GM18499 (cell line): Measurements from ENCODE around the gene AIM2.
"Not testable (repeated sequence)": the region's sequence is repeated elsewhere in the genome, so short reads cannot be mapped to it uniquely, and the experiment has no call there.

ENCODE experiments used
- ATAC-seq: cut with Tn5 transposase; IDR thresholded peaks from one replicate; pipeline ENCODE4 v1.9.1; 2021; ENCODE audit warnings: moderate number of reproducible peaks; ENCODE audit not compliant: insufficient read depth, unreplicated experiment

AIM2 gene

DNA sequence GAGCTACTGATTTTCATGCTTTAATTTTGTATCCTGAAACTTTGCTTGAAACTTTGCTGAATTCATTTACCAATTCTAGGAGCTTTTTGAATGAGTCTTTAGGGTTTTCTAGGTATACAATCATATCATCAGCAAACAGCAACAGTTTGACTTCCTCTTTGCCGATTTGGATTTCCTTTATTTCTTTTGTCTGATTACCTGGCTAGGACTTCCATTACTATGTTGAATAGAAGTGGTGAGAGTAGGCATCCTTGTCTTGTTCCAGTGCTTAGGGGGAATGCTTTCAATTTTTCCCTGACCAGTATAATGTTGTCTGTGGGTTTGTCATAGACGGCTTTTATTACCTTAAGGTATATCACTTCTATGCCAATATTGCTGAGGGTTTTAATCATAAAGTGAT lies 49.7 kb downstream of the AIM2 start:
- not testable (repeated sequence) for ATAC-seq

DNA sequence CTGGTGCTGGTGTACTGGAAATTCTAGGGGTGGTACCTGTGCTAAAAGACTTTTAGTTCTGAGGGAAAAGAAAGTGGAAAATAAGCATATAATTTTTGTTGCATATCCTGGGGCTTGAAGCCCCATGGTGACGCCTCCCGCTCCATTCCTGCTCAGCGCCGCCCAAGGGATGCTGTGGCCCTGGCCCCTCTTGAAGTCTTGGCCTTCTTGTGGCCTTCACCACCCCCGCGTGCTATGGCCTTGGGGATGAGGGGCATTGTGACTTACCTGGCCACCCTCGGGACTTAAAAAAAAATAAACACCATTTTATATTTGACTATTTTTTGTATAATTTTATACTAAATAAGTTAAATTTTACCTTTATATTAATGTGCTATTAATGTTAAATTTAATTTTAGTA lies 51.5 kb downstream of the AIM2 start:
- ATAC-seq, result no peak

- ATAC-seq, result no peak
Measured at GRCh38 chr1:159023723-159024122, 52.8 kb downstream of the AIM2 start.

GRCh38 chr1:159015440-159015909 lies 61.1 kb downstream of the AIM2 start:
- ATAC-seq, result peak; percentile 80

DNA sequence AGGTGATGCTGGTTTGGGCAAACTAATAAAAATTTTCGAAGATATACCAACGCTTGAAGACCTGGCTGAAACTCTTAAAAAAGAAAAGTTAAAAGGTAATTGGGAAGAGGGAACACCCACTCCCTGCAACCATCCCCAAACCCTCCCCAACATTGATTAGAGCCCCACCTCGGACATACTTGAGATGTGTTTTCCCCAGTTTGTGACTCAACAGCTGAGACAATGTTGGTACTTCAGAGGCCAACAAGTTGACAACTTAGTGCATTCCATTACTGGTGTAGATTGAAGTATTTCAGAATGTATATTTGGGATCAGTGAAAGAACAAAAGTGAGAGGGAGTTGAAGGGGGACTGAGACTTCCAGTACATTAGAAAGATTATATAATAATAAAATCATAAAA lies 61.7 kb downstream of the AIM2 start:
- no peak for ATAC-seq

DNA sequence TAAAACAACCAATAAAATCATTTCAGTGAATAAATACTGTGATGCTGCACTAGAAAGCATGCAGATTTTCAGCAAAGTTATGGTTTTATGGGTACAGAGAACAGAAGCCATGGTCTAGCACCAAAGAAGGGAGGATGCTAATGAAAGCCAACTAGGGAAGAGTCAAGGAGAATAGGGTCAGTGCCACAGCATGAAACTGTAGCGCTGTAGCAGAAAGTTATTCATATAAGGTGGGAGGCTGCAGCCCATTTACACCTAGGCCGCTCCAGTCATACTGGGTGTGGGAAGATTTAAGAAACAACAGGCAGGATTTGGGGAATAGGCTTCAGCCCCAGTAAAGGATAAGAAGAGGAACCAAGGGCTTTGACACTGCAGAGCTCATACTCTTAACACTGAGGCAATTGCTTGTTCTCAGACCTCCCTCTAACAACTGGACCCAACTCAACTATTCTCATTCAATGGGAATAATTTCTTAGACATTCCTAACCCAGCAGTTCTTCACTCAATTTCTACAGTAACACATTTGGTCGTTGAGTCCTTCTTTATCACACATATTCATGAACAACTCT lies 62.5 kb downstream of the AIM2 start:
- ATAC-seq, result no peak

- no peak for ATAC-seq
Measured at GRCh38 chr1:159012495-159012894, 64.1 kb downstream of the AIM2 start.
